Measurements from ENCODE around the gene FRG2. TPM values are rescaled to one million over a fixed set of nuclear protein-coding genes. Genes with fewer than 3 reads are reported as not detected.

The FRG2 gene
- total RNA-seq, 4 donors from 2014 or later: not detected

Small RNA genes within 50 kb of the gene (small RNA-seq; reads per million reads assigned to genes)
- 1.0 reads per million for gene RNA5SP174
- gene RNA5SP175: 0.39 reads per million

Other genes starting within 250 kb of the FRG2 start
- 10 to 100 TPM; 33.1 to 41.3 (median 34.0) TPM for gene FRG1, start 86.4 kb downstream of the FRG2 start, total RNA-seq
- not detected for gene DBET, start 37.2 kb upstream of the FRG2 start, total RNA-seq
- gene DUX4, start 146.5 kb upstream of the FRG2 start, total RNA-seq: not detected